Psoas muscle (tissue), 8 donors: ENCODE results near the gene FGD3. TPM values are rescaled to one million over a fixed set of nuclear protein-coding genes. Genes with fewer than 3 reads are reported as not detected.
"Not testable (repeated sequence)": the region's sequence is repeated elsewhere in the genome, so short reads cannot be mapped to it uniquely, and the experiment has no call there.

Experiments
- ATAC-seq, 4 donors: fragments of 200-7000 bp; cut with Tn5 transposase; one replicate each; pipeline ENCODE4 v1.9.1; 2020; ENCODE audit warnings: moderate library complexity in 3 of 4, mild to moderate bottlenecking in 2 of 4
- DNase-seq, 2 donors: peaks; one replicate each; pipeline ENCODE4 v3.0.0-alpha.2; 2020
- H3K27ac ChIP-seq: fragments of 200-600 bp; one replicate; pipeline ENCODE4 v1.8.0; 2022
- H3K27me3 ChIP-seq, 3 donors: fragments of 200-600 bp in 1 of 3; one replicate each; pipeline versions ENCODE4 v1.6.1 to v1.8.0; 2013 to 2022; ENCODE audit warnings: low read length in 2 of 3, mild to moderate bottlenecking in 2 of 3, moderate library complexity in 1 of 3; ENCODE audit not compliant: insufficient read depth in 3 of 3
- H3K36me3 ChIP-seq, 2 donors: fragments of 200-600 bp in 1 of 2; one replicate each; pipeline versions ENCODE4 v1.6.1 to v1.8.0; 2013 to 2022; ENCODE audit warnings: low read depth in 1 of 2, mild to moderate bottlenecking in 1 of 2, moderate library complexity in 1 of 2; ENCODE audit not compliant: insufficient read depth in 1 of 2
- H3K4me1 ChIP-seq: fragments of 200-600 bp; one replicate; pipeline ENCODE4 v1.8.0; 2022
- H3K4me3 ChIP-seq: fragments of 200-600 bp; one replicate; pipeline ENCODE4 v1.8.0; 2022; ENCODE audit warnings: mild to moderate bottlenecking
- H3K9me3 ChIP-seq: fragments of 200-600 bp; one replicate; pipeline ENCODE4 v1.8.0; 2022
- WGBS, 3 donors: extraction: QIAGEN DNeasy Blood & Tissue Kit; methylation state at CpG; one replicate each; pipeline versions ENCODE4 v1.1.6 to v1.1.7; 2013; 5-methylcytosine and 5-hydroxymethylcytosine counted together
- intact Hi-C, 2 donors: fragments of 100-400 bp; cut with DNase I; formaldehyde crosslinking; loops; one replicate each; pipeline versions ENCODE4 v1.11.0 to v1.14.2; 2022
- polyA plus RNA-seq, 3 donors: library from polyadenylated mRNA; stranded (reverse); fragments of 200-250 nt; gene quantifications; one replicate each; pipeline ENCODE4 v1.2.3, GENCODE V29; 2013
- total RNA-seq, 4 donors: library from RNA; stranded (reverse); fragmentation: NEBNext Ultra II Directional in 2 of 4; extraction: Animal tissue kit (Norgen Biotek cat#: 25700) in 2 of 4; gene quantifications; one replicate each; pipeline versions ENCODE4 v1.2.1 to v1.2.4, GENCODE V29; 2021 to 2023
- TF ChIP-seq, protein P1 (sequence below): fragments of 200-600 bp; IDR thresholded peaks from one replicate; pipeline ENCODE4 v1.8.0; 2022; ENCODE audit warnings: antibody characterized with exemption
- donor health status: healthy with polysubstance abuse.
- donor health status: DM: no; HTN: no; CAD: no; lungs with moderate emphysema.
- donor health status: Bipolar disorder and iron deficiency.
- donor health status: healthy.
- donor health status: DM: yes; HTN: yes; CAD: no.
- donor health status: DM: no; HTN: no; CAD: no.
- donor health status: DM: no; HTN: no; CAD: no.
- donor health status: DM: yes; HTN: yes; CAD: no.

The FGD3 gene
- total and polyA plus RNA-seq, 7 donors: 0.45 to 2.5 (median 1.2) TPM

DNA sequence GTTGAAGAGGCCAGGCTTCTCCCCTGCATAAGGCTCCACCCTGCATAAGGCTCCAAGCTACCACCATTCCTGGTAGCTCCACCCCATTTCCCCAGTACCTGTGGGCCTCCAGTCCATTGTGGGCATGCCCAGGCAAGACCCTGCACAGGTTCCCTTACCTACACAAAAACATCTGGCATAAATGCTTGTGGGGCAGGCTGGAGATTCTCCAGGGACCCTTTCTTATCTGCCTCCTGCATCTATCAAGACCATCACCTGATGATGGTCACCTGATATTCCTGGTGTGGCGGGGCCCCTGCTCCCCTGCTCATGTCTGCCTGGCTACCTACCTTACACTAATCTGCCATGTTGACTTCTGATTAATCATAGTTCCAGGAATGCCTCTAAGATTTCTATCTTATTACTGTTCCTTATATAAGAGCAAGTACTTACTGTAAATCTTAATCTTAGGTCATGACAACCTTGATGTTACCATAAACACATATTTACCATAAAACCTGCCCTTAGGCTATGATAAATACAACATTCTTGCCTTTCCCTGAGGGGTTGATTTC, 41.0 kb downstream of the FGD3 start:
- no peak for DNase-seq
- H3K27me3 ChIP-seq: no peaks in the 10 kb centered on the region
- H3K4me1 ChIP-seq: no peaks in the 10 kb centered on the region
- H3K27ac ChIP-seq: no peak overlapping the region
- H3K9me3 ChIP-seq: no peaks in the 10 kb centered on the region
- intact Hi-C loops: loop anchor here in 1 of 2 donors (10.0 kb wide), 1 partner anchor 187 kb away; no protein-coding TSS in a partner anchor
- TF ChIP-seq, protein P1, sequence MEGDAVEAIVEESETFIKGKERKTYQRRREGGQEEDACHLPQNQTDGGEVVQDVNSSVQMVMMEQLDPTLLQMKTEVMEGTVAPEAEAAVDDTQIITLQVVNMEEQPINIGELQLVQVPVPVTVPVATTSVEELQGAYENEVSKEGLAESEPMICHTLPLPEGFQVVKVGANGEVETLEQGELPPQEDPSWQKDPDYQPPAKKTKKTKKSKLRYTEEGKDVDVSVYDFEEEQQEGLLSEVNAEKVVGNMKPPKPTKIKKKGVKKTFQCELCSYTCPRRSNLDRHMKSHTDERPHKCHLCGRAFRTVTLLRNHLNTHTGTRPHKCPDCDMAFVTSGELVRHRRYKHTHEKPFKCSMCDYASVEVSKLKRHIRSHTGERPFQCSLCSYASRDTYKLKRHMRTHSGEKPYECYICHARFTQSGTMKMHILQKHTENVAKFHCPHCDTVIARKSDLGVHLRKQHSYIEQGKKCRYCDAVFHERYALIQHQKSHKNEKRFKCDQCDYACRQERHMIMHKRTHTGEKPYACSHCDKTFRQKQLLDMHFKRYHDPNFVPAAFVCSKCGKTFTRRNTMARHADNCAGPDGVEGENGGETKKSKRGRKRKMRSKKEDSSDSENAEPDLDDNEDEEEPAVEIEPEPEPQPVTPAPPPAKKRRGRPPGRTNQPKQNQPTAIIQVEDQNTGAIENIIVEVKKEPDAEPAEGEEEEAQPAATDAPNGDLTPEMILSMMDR: no peak
- H3K36me3 ChIP-seq: no peaks in the 10 kb centered on the region
- 96 to 100% (median 100%) methylated on average over 1 of the region's 1 CpG for WGBS, 3 donors
- no peak for ATAC-seq
- no peak overlapping the region for H3K4me3 ChIP-seq

- H3K27me3 ChIP-seq: no peaks in the 10 kb centered on the region
- intact Hi-C loops: loop anchor here in 1 of 2 donors (10.0 kb wide), 1 partner anchor 185 kb away; no protein-coding TSS in a partner anchor
- no peak overlapping the region for H3K4me3 ChIP-seq
- H3K27ac ChIP-seq: no peak overlapping the region
- TF ChIP-seq, protein P1: no peak
- no peaks in the 10 kb centered on the region for H3K36me3 ChIP-seq
- H3K4me1 ChIP-seq: no peaks in the 10 kb centered on the region
- 46 to 51% (median 51%) methylated on average over 3 of the region's 3 CpGs for WGBS, 3 donors
- no peaks in the 10 kb centered on the region for H3K9me3 ChIP-seq
- DNase-seq: no peak
- ATAC-seq: no peak
These were observed 42.2 kb downstream of the FGD3 start for GRCh38 chr9:92989561-92989960.

DNA sequence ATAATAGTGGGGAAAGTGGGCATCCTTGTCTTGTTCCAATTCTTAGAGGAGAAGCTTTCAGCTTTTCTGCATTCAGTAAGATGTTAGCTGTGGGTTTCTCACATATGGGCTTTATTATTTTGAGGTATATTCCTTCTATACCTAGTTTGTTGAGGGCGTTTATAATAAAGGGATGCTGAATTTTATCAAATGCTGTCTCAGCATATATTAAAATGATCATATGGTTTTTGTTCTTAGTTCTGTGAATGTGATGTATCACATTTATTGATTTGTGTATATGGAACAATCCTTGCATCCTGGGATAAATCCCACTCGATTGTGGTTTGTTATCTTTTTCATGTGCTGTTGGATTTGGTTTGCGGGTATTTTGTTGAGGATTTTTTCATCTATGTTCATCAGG, 43.1 kb downstream of the FGD3 start:
- ATAC-seq: no peak
- Histone ChIP-seq H3K27me3 (no peaks in the 10 kb centered on the region), H3K27ac (no peak overlapping the region), H3K36me3 (no peaks in the 10 kb centered on the region), H3K9me3 (no peaks in the 10 kb centered on the region), H3K4me3 (no peak overlapping the region), H3K4me1 (no peaks in the 10 kb centered on the region)
- TF ChIP-seq, protein P1: no peak
- intact Hi-C loops: no loop called here
- no peak for DNase-seq
- 91 to 94% (median 91%) methylated on average over 3 of the region's 3 CpGs for WGBS, 3 donors

DNA sequence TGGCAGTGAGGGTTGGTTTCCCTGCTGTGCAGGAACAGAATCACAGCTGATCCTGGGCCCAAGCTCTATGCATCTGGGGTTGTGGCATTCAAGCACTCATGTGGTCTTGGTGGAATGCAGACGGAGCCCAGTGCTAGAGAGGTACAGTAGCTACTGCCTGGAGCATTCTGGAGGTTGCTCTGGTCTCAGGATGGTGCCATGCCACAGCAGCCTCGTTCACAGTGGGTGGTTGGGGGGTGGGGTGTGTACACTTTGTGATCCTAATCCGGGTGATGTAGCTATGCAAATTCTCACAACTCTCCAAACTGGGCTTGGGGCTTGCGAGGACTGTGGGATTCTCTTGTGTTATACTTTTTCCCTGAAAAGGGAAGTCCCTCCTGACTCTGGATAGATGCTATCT, 45.2 kb downstream of the FGD3 start:
- Histone ChIP-seq H3K36me3 (no peaks in the 10 kb centered on the region), H3K4me1 (no peaks in the 10 kb centered on the region), H3K27ac (no peak overlapping the region), H3K27me3 (no peaks in the 10 kb centered on the region), H3K4me3 (no peak overlapping the region), H3K9me3 (no peaks in the 10 kb centered on the region)
- 75 to 81% (median 77%) methylated on average over 4 of the region's 4 CpGs for WGBS, 3 donors
- DNase-seq (no peak), ATAC-seq (no peak)
- intact Hi-C loops: no loop called here
- TF ChIP-seq, protein P1: no peak

DNA sequence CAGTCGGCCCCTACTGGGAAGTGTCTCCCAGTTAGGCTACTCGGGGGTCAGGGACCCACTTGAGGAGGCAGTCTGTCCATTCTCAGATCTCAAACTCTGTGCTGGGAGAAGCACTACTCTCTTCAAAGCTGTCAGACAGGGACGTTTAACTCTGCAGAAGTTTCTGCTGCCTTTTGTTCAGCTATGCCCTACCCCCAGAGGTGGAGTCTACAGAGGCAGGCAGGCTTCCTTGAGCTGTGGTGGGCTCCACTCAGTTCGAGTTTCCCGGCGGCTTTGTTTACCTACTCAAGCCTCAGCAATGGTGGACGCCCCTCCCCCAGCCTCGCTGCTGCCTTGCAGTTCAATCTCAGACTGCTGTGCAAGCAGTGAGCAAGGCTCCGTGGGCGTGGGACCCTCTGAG, 51.5 kb downstream of the FGD3 start:
- H3K27ac ChIP-seq, H3K27me3 ChIP-seq, H3K4me1 ChIP-seq, H3K36me3 ChIP-seq, DNase-seq, ATAC-seq, intact Hi-C loops, H3K4me3 ChIP-seq, H3K9me3 ChIP-seq: not testable (repeated sequence)
- 90 to 91% (median 91%) methylated on average over 10 of the region's 10 CpGs for WGBS, 3 donors
